GM23338 (cell line): ENCODE results near the gene BBS1. TPM values are rescaled to one million over a fixed set of nuclear protein-coding genes. Genes with fewer than 3 reads are reported as not detected.
A peak's percentile ranks its signal among the peaks of the same experiment; 100 is the strongest.

ENCODE experiments used
- ATAC-seq: fragments of 200-7000 bp; cut with Tn5 transposase; 3 replicates; pipeline ENCODE4 v1.9.1; 2020
- DNase-seq: peaks from one replicate; pipeline ENCODE4 v3.0.0-alpha.2; 2015; ENCODE audit warnings: low spot score
- H2AFZ ChIP-seq: fragments of 200-600 bp; sonication (generic); 2 replicates; pipeline ENCODE4 v1.8.0; 2016; ENCODE audit warnings: antibody characterized with exemption, mild to moderate bottlenecking, moderate library complexity
- H3F3A ChIP-seq: fragments of 200-600 bp; sonication (generic); replicated peaks from 2 replicates; pipeline ENCODE4 v1.8.0; 2017; ENCODE audit warnings: antibody characterized with exemption, mixed run types, low read depth
- H3K27ac ChIP-seq: fragments of 200-600 bp; sonication (generic); 2 replicates; pipeline ENCODE4 v1.6.1; 2016; ENCODE audit warnings: low read depth
- H3K27me3 ChIP-seq: fragments of 200-600 bp; sonication (generic); 2 replicates; pipeline ENCODE4 v1.8.0; 2016; ENCODE audit warnings: mild to moderate bottlenecking, mixed run types, moderate library complexity; ENCODE audit not compliant: insufficient read depth
- H3K36me3 ChIP-seq: fragments of 200-600 bp; sonication (generic); 2 replicates; pipeline ENCODE4 v1.8.0; 2016; ENCODE audit warnings: mild to moderate bottlenecking; ENCODE audit not compliant: insufficient read depth
- H3K4me1 ChIP-seq: fragments of 200-600 bp; sonication (generic); 2 replicates; pipeline ENCODE4 v1.8.0; 2016; ENCODE audit warnings: mild to moderate bottlenecking, moderate library complexity; ENCODE audit not compliant: insufficient read depth
- H3K4me2 ChIP-seq: fragments of 200-600 bp; sonication (generic); 2 replicates; pipeline ENCODE4 v1.7.1; 2017; ENCODE audit warnings: mixed run types
- H3K4me3 ChIP-seq: fragments of 200-600 bp; sonication (generic); 2 replicates; pipeline ENCODE4 v1.6.1; 2016; ENCODE audit warnings: mixed run types
- H3K79me2 ChIP-seq: fragments of 200-600 bp; sonication (generic); replicated peaks from 2 replicates; pipeline ENCODE4 v1.8.0; 2017; ENCODE audit warnings: mild to moderate bottlenecking; ENCODE audit not compliant: insufficient read depth
- H3K9me2 ChIP-seq: fragments of 200-600 bp; sonication (generic); 2 replicates; pipeline ENCODE4 v1.8.0; 2017; ENCODE audit not compliant: insufficient read depth
- H4K20me1 ChIP-seq: fragments of 200-600 bp; sonication (generic); replicated peaks from 2 replicates; pipeline ENCODE4 v1.8.0; 2017; ENCODE audit warnings: mild to moderate bottlenecking; ENCODE audit not compliant: insufficient read depth
- H3K27ac Mint-ChIP-seq: 2 replicates; pipeline ENCODE4 v1.8.0; 2020; ENCODE audit warnings: inconsistent platforms, mild to moderate bottlenecking, moderate library complexity, mixed read lengths
- H3K27me3 Mint-ChIP-seq: 3 replicates; pipeline ENCODE4 v1.8.0; 2022; ENCODE audit warnings: low read depth, mild to moderate bottlenecking, moderate library complexity, mixed read lengths, inconsistent platforms; ENCODE audit not compliant: insufficient read depth, poor library complexity
- H3K36me3 Mint-ChIP-seq: 3 replicates; pipeline ENCODE4 v1.8.0; 2021; ENCODE audit warnings: low read depth, mild to moderate bottlenecking, inconsistent platforms, moderate library complexity, mixed read lengths
- H3K4me1 Mint-ChIP-seq: 3 replicates; pipeline ENCODE4 v1.8.0; 2020; ENCODE audit warnings: mild to moderate bottlenecking, inconsistent platforms, mixed read lengths
- H3K4me3 Mint-ChIP-seq: 3 replicates; pipeline ENCODE4 v1.8.0; 2021; ENCODE audit warnings: moderate library complexity, mild to moderate bottlenecking, inconsistent platforms, mixed read lengths
- H3K9me3 Mint-ChIP-seq: 3 replicates; pipeline ENCODE4 v1.8.0; 2020; ENCODE audit warnings: moderate library complexity, mild to moderate bottlenecking, inconsistent platforms, mixed read lengths
- CREB1 ChIP-seq: fragments of 250-450 bp; sonication (Bioruptor Pico); IDR thresholded peaks from 2 replicates; pipeline ENCODE4 v1.5.0; 2020; ENCODE audit warnings: low read depth, mild to moderate bottlenecking, moderate library complexity
- EZH2 ChIP-seq: fragments of 200-600 bp; sonication (generic); IDR thresholded peaks from one replicate; pipeline ENCODE4 v1.8.0; 2017; ENCODE audit warnings: antibody characterized with exemption, mild to moderate bottlenecking, low read depth; ENCODE audit not compliant: unreplicated experiment
- EZH2phosphoT487 ChIP-seq: fragments of 200-600 bp; sonication (generic); IDR thresholded peaks from one replicate; pipeline ENCODE4 v1.8.1; 2018; ENCODE audit warnings: antibody characterized with exemption; ENCODE audit not compliant: unreplicated experiment
- JUNB ChIP-seq: IDR thresholded peaks from one replicate; pipeline ENCODE4 v1.6.1; 2016; ENCODE audit warnings: antibody characterized with exemption; ENCODE audit not compliant: unreplicated experiment
- NANOG ChIP-seq: IDR thresholded peaks from 2 replicates; pipeline ENCODE4 v1.6.1; 2016; ENCODE audit warnings: antibody characterized with exemption, borderline replicate concordance
- POLR2AphosphoS5 ChIP-seq: IDR thresholded peaks from 2 replicates; pipeline ENCODE4 v1.6.1; 2016; ENCODE audit warnings: antibody characterized with exemption, low read depth
- STAT1 ChIP-seq: IDR thresholded peaks from one replicate; pipeline ENCODE4 v1.6.1; 2016; ENCODE audit warnings: antibody characterized with exemption; ENCODE audit not compliant: unreplicated experiment
- ZNF114 ChIP-seq: fragments of 250-450 bp; sonication (Bioruptor Pico); IDR thresholded peaks from 2 replicates; pipeline ENCODE4 v1.5.0; 2020; ENCODE audit warnings: mild to moderate bottlenecking, moderate library complexity
- ZNF331 ChIP-seq: fragments of 250-450 bp; sonication (Bioruptor Pico); IDR thresholded peaks from 2 replicates; pipeline ENCODE4 v1.5.0; 2020; ENCODE audit warnings: low read depth, mild to moderate bottlenecking, moderate library complexity
- polyA plus RNA-seq: library from polyadenylated mRNA; unstranded; fragments of >200 nt; fragmentation: Nextera tagmentation; extraction: Ambion mirVana; gene quantifications from 2 replicates; pipeline ENCODE4 v1.2.1, GENCODE V29; 2016
- total RNA-seq: library from RNA; depleted of rRNA; stranded (reverse); fragments of >200 nt; shearing (Covaris generic); gene quantifications from 2 replicates; pipeline ENCODE4 v1.2.3, GENCODE V29; 2014
- TF ChIP-seq, protein P1 (sequence below), 2 experiments: fragments of 200-600 bp in 1 of 2; sonication (generic) in 1 of 2; conservative IDR thresholded peaks; 2 replicates each; pipeline versions ENCODE4 v1.5.1 to v1.6.1; 2016 to 2017; ENCODE audit warnings: antibody characterized with exemption in 2 of 2, low read depth in 2 of 2, mild to moderate bottlenecking in 2 of 2, moderate library complexity in 1 of 2
- TF ChIP-seq, protein P2 (sequence below): IDR thresholded peaks from 2 replicates; pipeline ENCODE4 v1.6.1; 2016; ENCODE audit warnings: antibody characterized with exemption
- TF ChIP-seq, protein P3 (sequence below): IDR thresholded peaks from one replicate; pipeline ENCODE4 v1.6.1; 2018; ENCODE audit warnings: antibody characterized with exemption; ENCODE audit not compliant: unreplicated experiment
- TF ChIP-seq, protein P4 (sequence below): fragments of 250-450 bp; sonication (Bioruptor Pico); IDR thresholded peaks from 2 replicates; pipeline ENCODE4 v1.5.0; 2020; ENCODE audit warnings: mild to moderate bottlenecking, moderate library complexity

Gene BBS1
- total and polyA plus RNA-seq, 2 experiments from 2014 or later, result 11.6 to 41.3 TPM

DNA sequence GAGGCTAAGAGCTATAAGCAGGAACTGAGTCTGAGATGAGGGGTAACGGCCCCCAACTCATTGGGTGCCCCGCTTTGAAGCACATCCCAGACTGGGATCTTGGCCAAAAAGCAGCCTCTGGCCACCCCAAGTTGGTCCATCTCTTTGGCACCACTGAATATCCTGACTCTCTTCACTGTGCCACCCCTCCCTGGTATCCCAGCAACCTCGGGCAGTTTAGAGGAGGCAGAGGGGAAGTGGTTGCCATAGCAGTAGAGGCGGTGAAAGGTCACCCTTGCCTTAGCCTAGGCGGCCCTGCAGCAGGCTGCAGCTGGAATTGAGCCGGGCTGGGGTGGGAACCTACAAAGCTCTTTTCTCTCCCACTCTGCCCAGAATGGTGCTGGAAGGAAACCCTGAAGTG, 42.7 kb upstream of the BBS1 start:
- ATAC-seq (peak; percentile 7; the same call in 2 of the 3 replicates), DNase-seq (peak; percentile 44)
- TF ChIP-seq, protein P1, sequence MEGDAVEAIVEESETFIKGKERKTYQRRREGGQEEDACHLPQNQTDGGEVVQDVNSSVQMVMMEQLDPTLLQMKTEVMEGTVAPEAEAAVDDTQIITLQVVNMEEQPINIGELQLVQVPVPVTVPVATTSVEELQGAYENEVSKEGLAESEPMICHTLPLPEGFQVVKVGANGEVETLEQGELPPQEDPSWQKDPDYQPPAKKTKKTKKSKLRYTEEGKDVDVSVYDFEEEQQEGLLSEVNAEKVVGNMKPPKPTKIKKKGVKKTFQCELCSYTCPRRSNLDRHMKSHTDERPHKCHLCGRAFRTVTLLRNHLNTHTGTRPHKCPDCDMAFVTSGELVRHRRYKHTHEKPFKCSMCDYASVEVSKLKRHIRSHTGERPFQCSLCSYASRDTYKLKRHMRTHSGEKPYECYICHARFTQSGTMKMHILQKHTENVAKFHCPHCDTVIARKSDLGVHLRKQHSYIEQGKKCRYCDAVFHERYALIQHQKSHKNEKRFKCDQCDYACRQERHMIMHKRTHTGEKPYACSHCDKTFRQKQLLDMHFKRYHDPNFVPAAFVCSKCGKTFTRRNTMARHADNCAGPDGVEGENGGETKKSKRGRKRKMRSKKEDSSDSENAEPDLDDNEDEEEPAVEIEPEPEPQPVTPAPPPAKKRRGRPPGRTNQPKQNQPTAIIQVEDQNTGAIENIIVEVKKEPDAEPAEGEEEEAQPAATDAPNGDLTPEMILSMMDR (conservative IDR thresholded peaks at IDR 0.05; ENCODE audit: low read depth in 2 of 2), result no peak
- no peak for TF ChIP-seq EZH2phosphoT487
- TF ChIP-seq, protein P2, sequence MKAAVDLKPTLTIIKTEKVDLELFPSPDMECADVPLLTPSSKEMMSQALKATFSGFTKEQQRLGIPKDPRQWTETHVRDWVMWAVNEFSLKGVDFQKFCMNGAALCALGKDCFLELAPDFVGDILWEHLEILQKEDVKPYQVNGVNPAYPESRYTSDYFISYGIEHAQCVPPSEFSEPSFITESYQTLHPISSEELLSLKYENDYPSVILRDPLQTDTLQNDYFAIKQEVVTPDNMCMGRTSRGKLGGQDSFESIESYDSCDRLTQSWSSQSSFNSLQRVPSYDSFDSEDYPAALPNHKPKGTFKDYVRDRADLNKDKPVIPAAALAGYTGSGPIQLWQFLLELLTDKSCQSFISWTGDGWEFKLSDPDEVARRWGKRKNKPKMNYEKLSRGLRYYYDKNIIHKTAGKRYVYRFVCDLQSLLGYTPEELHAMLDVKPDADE, result no peak
- TF ChIP-seq CREB1 (CRISPR knock-in tag), result no peak
- no peak for TF ChIP-seq JUNB
- no peak for TF ChIP-seq POLR2AphosphoS5
- TF ChIP-seq EZH2, result no peak
- TF ChIP-seq, protein P3, sequence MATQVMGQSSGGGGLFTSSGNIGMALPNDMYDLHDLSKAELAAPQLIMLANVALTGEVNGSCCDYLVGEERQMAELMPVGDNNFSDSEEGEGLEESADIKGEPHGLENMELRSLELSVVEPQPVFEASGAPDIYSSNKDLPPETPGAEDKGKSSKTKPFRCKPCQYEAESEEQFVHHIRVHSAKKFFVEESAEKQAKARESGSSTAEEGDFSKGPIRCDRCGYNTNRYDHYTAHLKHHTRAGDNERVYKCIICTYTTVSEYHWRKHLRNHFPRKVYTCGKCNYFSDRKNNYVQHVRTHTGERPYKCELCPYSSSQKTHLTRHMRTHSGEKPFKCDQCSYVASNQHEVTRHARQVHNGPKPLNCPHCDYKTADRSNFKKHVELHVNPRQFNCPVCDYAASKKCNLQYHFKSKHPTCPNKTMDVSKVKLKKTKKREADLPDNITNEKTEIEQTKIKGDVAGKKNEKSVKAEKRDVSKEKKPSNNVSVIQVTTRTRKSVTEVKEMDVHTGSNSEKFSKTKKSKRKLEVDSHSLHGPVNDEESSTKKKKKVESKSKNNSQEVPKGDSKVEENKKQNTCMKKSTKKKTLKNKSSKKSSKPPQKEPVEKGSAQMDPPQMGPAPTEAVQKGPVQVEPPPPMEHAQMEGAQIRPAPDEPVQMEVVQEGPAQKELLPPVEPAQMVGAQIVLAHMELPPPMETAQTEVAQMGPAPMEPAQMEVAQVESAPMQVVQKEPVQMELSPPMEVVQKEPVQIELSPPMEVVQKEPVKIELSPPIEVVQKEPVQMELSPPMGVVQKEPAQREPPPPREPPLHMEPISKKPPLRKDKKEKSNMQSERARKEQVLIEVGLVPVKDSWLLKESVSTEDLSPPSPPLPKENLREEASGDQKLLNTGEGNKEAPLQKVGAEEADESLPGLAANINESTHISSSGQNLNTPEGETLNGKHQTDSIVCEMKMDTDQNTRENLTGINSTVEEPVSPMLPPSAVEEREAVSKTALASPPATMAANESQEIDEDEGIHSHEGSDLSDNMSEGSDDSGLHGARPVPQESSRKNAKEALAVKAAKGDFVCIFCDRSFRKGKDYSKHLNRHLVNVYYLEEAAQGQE, result no peak
- TF ChIP-seq ZNF114 (CRISPR knock-in tag), result no peak
- TF ChIP-seq STAT1, result no peak
- no peak for TF ChIP-seq NANOG
- no peak for TF ChIP-seq ZNF331 (CRISPR knock-in tag)
- TF ChIP-seq, protein P4, sequence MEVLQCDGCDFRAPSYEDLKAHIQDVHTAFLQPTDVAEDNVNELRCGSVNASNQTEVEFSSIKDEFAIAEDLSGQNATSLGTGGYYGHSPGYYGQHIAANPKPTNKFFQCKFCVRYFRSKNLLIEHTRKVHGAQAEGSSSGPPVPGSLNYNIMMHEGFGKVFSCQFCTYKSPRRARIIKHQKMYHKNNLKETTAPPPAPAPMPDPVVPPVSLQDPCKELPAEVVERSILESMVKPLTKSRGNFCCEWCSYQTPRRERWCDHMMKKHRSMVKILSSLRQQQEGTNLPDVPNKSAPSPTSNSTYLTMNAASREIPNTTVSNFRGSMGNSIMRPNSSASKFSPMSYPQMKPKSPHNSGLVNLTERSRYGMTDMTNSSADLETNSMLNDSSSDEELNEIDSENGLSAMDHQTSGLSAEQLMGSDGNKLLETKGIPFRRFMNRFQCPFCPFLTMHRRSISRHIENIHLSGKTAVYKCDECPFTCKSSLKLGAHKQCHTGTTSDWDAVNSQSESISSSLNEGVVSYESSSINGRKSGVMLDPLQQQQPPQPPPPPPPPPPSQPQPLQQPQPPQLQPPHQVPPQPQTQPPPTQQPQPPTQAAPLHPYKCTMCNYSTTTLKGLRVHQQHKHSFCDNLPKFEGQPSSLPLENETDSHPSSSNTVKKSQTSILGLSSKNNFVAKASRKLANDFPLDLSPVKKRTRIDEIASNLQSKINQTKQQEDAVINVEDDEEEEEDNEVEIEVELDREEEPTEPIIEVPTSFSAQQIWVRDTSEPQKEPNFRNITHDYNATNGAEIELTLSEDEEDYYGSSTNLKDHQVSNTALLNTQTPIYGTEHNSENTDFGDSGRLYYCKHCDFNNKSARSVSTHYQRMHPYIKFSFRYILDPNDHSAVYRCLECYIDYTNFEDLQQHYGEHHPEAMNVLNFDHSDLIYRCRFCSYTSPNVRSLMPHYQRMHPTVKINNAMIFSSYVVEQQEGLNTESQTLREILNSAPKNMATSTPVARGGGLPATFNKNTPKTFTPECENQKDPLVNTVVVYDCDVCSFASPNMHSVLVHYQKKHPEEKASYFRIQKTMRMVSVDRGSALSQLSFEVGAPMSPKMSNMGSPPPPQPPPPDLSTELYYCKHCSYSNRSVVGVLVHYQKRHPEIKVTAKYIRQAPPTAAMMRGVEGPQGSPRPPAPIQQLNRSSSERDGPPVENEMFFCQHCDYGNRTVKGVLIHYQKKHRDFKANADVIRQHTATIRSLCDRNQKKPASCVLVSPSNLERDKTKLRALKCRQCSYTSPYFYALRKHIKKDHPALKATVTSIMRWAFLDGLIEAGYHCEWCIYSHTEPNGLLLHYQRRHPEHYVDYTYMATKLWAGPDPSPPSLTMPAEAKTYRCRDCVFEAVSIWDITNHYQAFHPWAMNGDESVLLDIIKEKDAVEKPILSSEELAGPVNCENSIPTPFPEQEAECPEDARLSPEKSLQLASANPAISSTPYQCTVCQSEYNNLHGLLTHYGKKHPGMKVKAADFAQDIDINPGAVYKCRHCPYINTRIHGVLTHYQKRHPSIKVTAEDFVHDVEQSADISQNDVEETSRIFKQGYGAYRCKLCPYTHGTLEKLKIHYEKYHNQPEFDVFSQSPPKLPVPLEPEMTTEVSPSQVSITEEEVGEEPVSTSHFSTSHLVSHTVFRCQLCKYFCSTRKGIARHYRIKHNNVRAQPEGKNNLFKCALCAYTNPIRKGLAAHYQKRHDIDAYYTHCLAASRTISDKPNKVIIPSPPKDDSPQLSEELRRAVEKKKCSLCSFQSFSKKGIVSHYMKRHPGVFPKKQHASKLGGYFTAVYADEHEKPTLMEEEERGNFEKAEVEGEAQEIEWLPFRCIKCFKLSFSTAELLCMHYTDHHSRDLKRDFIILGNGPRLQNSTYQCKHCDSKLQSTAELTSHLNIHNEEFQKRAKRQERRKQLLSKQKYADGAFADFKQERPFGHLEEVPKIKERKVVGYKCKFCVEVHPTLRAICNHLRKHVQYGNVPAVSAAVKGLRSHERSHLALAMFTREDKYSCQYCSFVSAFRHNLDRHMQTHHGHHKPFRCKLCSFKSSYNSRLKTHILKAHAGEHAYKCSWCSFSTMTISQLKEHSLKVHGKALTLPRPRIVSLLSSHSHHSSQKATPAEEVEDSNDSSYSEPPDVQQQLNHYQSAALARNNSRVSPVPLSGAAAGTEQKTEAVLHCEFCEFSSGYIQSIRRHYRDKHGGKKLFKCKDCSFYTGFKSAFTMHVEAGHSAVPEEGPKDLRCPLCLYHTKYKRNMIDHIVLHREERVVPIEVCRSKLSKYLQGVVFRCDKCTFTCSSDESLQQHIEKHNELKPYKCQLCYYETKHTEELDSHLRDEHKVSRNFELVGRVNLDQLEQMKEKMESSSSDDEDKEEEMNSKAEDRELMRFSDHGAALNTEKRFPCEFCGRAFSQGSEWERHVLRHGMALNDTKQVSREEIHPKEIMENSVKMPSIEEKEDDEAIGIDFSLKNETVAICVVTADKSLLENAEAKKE (CRISPR knock-in tag), result no peak
- Histone ChIP-seq H3K27ac (no peak overlapping the region), H2AFZ (peak overlapping the region; percentile 86), H3K4me2 (peak overlapping the region; percentile 90), H3K27me3 (no peaks in the 10 kb centered on the region), H3K4me1 (peaks cover 35% of the 10 kb centered on the region), H3F3A (peaks cover 10% of the 10 kb centered on the region; the same call in 1 of the 2 replicates), H3K4me3 (peak overlapping the region; percentile 81), H3K79me2 (no peaks in the 10 kb centered on the region), H4K20me1 (no peaks in the 10 kb centered on the region; the same call in none of the 2 replicates), H3K9me2 (no peaks in the 10 kb centered on the region), H3K36me3 (no peaks in the 10 kb centered on the region; the same call in 1 of the 2 replicates)
- peaks cover 10% of the 10 kb centered on the region for H3K9me3 Mint-ChIP-seq
- H3K27ac Mint-ChIP-seq, result no peak overlapping the region
- H3K27me3 Mint-ChIP-seq, result peaks cover 10% of the 10 kb centered on the region
- H3K4me3 Mint-ChIP-seq, result peak overlapping the region; percentile 85
- H3K4me1 Mint-ChIP-seq, result peaks cover 36% of the 10 kb centered on the region
- H3K36me3 Mint-ChIP-seq, result peaks cover 9% of the 10 kb centered on the region; the same call in 2 of the 3 replicates
